HL-60/S4 treated with retinoic acid at 250 ng/mL for 4 days and 3 days (cell line): ENCODE results near the gene GABRR1.
"Not testable (repeated sequence)": the region's sequence is repeated elsewhere in the genome, so short reads cannot be mapped to it uniquely, and the experiment has no call there.

Experiments used
- in situ Hi-C: fragments of 300-500 bp; cut with MboI; formaldehyde crosslinking; loops from 2 replicates; pipeline ENCODE4 v1.7.0; 2022; ENCODE audit warnings: low sequenced_read_pairs

GABRR1 gene

GRCh38 chr6:89217299-89217910, at the start of gene GABRR1:
TSS of gene GABRR1 (minus strand) at chr6:89217358. CDS start at chr6:89217322, 36 bp downstream.
- in situ Hi-C loops = no loop called here

DNA sequence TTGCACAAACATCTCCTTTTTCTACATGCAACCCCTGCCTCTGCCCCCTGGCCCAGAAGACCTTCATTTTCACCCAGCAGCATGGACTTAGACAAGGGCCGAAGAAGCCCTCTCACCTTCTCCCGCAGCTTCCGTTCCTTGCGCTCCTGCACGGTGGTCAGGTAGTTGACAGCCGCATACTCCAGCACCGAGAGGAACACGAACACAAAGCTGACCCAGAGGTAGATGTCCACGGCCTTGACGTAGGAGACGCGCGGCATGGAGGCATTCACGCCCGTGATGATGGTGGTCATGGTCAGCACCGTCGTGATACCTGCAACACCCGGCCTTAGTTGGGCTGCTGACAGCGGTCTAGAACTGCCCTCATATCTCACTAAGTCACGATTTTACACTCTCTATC, 47.1 kb upstream of the GABRR1 start:
- in situ Hi-C loops = no loop called here

- in situ Hi-C loops = no loop called here
Measured at GRCh38 chr6:89260832-89261231, 43.7 kb upstream of the GABRR1 start.

GRCh38 chr6:89260310-89260709, 43.2 kb upstream of the GABRR1 start:
- in situ Hi-C loops = no loop called here

DNA sequence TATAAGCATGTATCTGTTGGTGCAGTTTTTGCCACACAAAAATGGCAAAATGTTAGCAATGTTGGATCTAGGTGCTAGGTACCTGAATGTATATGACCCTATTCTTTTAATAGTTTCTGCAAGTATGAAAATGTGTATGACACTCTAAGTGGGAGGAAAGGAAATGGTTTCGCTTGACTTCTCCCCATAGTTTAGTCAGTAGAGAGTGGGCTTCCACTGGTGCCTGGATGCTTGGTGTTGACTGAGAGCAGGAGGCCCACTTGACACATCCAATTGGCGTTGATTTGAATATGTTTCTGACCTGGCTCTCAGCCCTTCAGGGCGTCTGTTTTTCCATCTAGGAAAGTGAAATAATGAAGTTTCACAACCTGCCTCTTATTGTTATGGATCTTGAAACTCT, 41.8 kb upstream of the GABRR1 start:
- in situ Hi-C loops = no loop called here

- in situ Hi-C loops = no loop called here
Measured at GRCh38 chr6:89257781-89258180, 40.6 kb upstream of the GABRR1 start.

GRCh38 chr6:89257346-89257745, 40.2 kb upstream of the GABRR1 start:
- in situ Hi-C loops = no loop called here

GRCh38 chr6:89255417-89255816, 38.3 kb upstream of the GABRR1 start:
- in situ Hi-C loops = no loop called here

GRCh38 chr6:89254569-89254968, 37.4 kb upstream of the GABRR1 start:
- in situ Hi-C loops = no loop called here

GRCh38 chr6:89252907-89253306, 35.7 kb upstream of the GABRR1 start:
- in situ Hi-C loops = no loop called here

GRCh38 chr6:89251976-89252375, 34.8 kb upstream of the GABRR1 start:
- in situ Hi-C loops = no loop called here

DNA sequence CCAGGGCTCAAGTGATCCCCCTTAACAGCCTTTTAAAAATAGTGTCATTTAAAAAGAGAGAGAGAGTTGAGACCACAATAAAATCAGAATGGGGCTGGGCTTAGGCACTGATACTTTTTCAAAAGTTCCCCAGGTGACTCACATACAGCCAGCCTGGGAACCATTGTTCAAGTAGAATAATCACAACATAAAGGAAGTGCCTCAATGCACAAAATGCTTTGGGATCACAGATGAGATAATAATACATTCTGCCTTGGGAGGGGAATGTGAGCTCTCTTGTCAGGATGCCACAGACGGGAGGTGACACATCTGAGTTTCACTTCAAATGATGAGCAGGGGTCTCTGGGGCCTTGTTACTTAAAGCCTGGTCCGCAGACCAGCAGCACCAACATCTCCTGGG, 34.0 kb upstream of the GABRR1 start:
- in situ Hi-C loops = no loop called here

- in situ Hi-C loops = no loop called here
Measured at GRCh38 chr6:89250239-89250638, 33.1 kb upstream of the GABRR1 start.

GRCh38 chr6:89244241-89244985, 27.3 kb upstream of the GABRR1 start:
- in situ Hi-C loops = no loop called here

DNA sequence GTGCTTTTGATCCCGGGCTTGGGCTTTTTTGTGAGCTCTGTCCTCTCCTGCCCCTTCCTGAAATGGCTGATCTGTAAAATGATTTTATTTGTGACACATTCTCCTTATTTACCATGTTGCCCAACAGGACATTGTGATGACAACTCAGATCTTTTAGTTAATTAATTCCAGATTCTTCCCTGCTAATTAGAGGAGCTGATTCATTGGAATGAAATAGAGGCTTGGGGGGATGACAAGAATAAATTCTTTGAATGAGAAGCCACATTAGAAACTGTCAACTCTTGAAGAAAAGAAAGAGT, 26.1 kb upstream of the GABRR1 start:
- in situ Hi-C loops = no loop called here

GRCh38 chr6:89242574-89243330, 25.6 kb upstream of the GABRR1 start:
- in situ Hi-C loops = no loop called here

DNA sequence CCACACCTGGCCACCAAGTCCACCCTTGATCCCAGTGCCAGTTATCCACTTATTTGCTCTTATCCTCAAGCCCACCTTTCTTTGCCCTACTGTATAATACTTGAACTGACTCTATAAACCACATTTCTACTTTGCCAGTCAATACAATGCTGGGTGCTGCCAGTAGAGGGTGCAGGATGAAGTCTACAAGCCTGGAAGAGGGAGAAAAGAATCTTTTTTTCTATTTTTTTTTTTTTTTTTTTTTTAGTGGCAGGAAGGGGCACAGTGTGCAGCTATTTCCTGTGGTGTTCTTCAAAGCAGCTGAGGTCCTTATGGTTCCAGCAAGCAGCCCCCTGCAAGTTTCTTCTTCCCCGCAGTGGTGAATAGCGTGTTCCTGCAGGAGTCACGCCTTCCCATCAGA, 22.2 kb upstream of the GABRR1 start:
- in situ Hi-C loops = no loop called here

DNA sequence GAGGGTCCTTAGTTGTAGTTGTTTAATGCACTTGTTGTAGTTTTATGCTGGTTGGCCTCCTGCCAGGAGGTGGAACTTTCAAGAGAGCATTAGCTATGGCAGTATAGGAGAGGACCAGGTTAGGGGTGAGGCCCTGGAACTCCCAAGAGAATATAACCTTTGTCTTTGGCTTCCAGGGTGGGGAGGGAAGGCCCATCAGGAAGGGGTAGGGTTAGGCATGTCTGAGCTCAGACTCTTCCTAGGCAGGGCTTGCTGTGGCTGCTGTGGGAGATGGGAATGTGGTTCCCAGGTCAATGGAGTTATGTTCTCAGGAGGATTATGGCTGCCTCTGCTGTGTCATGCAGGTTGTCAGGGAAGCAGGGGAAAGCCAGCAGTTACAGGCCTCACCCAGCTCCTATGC, 20.0 kb upstream of the GABRR1 start:
- in situ Hi-C loops = no loop called here

GRCh38 chr6:89233605-89234004, 16.4 kb upstream of the GABRR1 start:
- in situ Hi-C loops = not testable (repeated sequence)

DNA sequence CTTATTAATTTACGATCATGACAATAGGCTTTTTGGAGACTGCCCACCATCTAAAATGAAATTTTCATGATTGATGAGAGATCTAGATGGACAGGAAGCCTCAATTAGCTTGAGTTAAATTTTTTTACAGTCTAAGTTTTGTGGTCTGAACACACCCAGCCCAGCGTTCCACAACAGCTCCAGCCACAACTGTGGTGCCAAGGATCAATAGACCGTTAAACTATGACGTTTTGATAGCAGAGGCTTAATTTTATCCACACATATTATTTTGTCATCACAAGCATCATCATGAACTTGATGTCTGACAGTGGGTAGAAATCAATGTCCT, 5.5 kb upstream of the GABRR1 start:
- in situ Hi-C loops = no loop called here

- in situ Hi-C loops = no loop called here
Measured at GRCh38 chr6:89221971-89222711, 5.0 kb upstream of the GABRR1 start.

- in situ Hi-C loops = no loop called here
Measured at GRCh38 chr6:89221129-89221528, 4.0 kb upstream of the GABRR1 start.
